K562 (cell line): ENCODE measurements around the gene BSDC1. TPM values are rescaled to one million over a fixed set of nuclear protein-coding genes. Genes with fewer than 3 reads are reported as not detected.

Source experiments
- ATF1 ChIP-seq, 2 experiments: fragments of 450-650 bp in 1 of 2; IDR thresholded peaks; 2 replicates each; pipeline ENCODE4 v1.6.1; 2016; ENCODE audit warnings: missing compliant biosample characterization in 1 of 2, missing genetic modification characterization in 1 of 2
- HNRNPLL ChIP-seq: fragments of 200-400 bp; formaldehyde crosslinking; IDR thresholded peaks from 2 replicates; pipeline ENCODE4 v1.6.1; 2017; ENCODE audit warnings: low read length, low read depth, mild to moderate bottlenecking; ENCODE audit not compliant: poor library complexity, severe bottlenecking
- LARP7 ChIP-seq: fragments of 450-650 bp; IDR thresholded peaks from 2 replicates; pipeline ENCODE4 v1.6.1; 2016
- RERE ChIP-seq: sonication (generic); formaldehyde crosslinking; IDR thresholded peaks from 2 replicates; pipeline ENCODE4 v1.8.0; 2023; ENCODE audit warnings: missing genetic modification reagents, mild to moderate bottlenecking, borderline replicate concordance
- RFX5 ChIP-seq: IDR thresholded peaks from 2 replicates; pipeline ENCODE4 v1.6.1; 2011; ENCODE audit warnings: low read depth, mild to moderate bottlenecking, improper control_type of control experiment, low read length
- TAF9B ChIP-seq: fragments of 450-650 bp; IDR thresholded peaks from 2 replicates; pipeline ENCODE4 v1.6.1; 2018; ENCODE audit warnings: mild to moderate bottlenecking; ENCODE audit not compliant: partially characterized antibody
- TFE3 ChIP-seq: fragments of 450-650 bp; formaldehyde crosslinking; IDR thresholded peaks from 2 replicates; pipeline ENCODE4 v1.4.0; 2020; ENCODE audit warnings: mild to moderate bottlenecking, mixed read lengths
- TRIM28 ChIP-seq: fragments of 450-650 bp; IDR thresholded peaks from 2 replicates; pipeline ENCODE4 v1.6.1; 2017
- VEZF1 ChIP-seq: fragments of 200-800 bp; sonication (Bioruptor generic); IDR thresholded peaks from 2 replicates; pipeline ENCODE4 v1.6.1; 2017; ENCODE audit warnings: missing genetic modification characterization, missing compliant biosample characterization
- ZBTB43 ChIP-seq: sonication (generic); formaldehyde crosslinking; IDR thresholded peaks from 2 replicates; pipeline ENCODE4 v1.8.0; 2023; ENCODE audit warnings: mild to moderate bottlenecking, missing genetic modification reagents
- ZKSCAN8 ChIP-seq: fragments of 200-800 bp; sonication (Bioruptor generic); IDR thresholded peaks from 2 replicates; pipeline ENCODE4 v1.6.1; 2016; ENCODE audit warnings: missing genetic modification characterization, missing compliant biosample characterization
- ZNF408 ChIP-seq: fragments of 250-450 bp; sonication (Bioruptor Pico); IDR thresholded peaks from 2 replicates; pipeline ENCODE4 v1.4.0; 2020; ENCODE audit warnings: low read depth, mild to moderate bottlenecking, moderate library complexity
- ZNF507 ChIP-seq: conservative IDR thresholded peaks from 2 replicates; pipeline ENCODE4 v1.6.1; 2017; ENCODE audit warnings: missing genetic modification characterization, missing compliant biosample characterization
- ZNF586 ChIP-seq: fragments of 450-650 bp; formaldehyde crosslinking; conservative IDR thresholded peaks from 2 replicates; pipeline ENCODE4 v1.4.0; 2020; ENCODE audit warnings: mild to moderate bottlenecking, moderate library complexity
- ZNF655 ChIP-seq: fragments of 250-450 bp; sonication (Bioruptor Pico); IDR thresholded peaks from 2 replicates; pipeline ENCODE4 v1.5.0; 2021
- ZNF778 ChIP-seq: fragments of 450-650 bp; formaldehyde crosslinking; IDR thresholded peaks from 2 replicates; pipeline ENCODE4 v1.4.0; 2020; ENCODE audit warnings: mild to moderate bottlenecking, moderate library complexity
- polyA plus RNA-seq, 8 experiments: library from polyadenylated mRNA; depleted of rRNA in 4 of 8; stranded (reverse) in 5 of 8; unstranded in 3 of 8; fragments of >200 nt; fragmentation: Nextera tagmentation in 2 of 8; fragmentation: Illumina TruSeq in 1 of 8; extraction: Ambion mirVana in 2 of 8; extraction: Trizol in 1 of 8; gene quantifications; 2 replicates each; pipeline versions ENCODE4 v1.2.1 to v1.2.3, GENCODE V29; 2011 to 2014; ENCODE audit warnings: inconsistent platforms in 1 of 8, missing spikeins in 1 of 8
- total RNA-seq, 7 experiments: library from RNA; depleted of rRNA in 6 of 7; stranded (reverse); fragments of >200 nt in 6 of 7; fragmentation: Illumina TruSeq in 2 of 7; extraction: Trizol in 2 of 7; gene quantifications; 2 replicates each; pipeline versions ENCODE4 v1.2.1 to v1.2.3, GENCODE V29; 2011 to 2021; ENCODE audit warnings: low replicate concordance in 1 of 7

BSDC1 gene
- total and polyA plus RNA-seq, 9 of the 15 experiments (the other 6 are each of a cell fraction or from before 2014, with no cell fraction given) = 10.2 to 96.8 (median 73.1) TPM

- TF ChIP-seq LARP7 (no peak; the same call in 1 of the 2 replicates), ZNF586 (CRISPR knock-in tag) (no peak), HNRNPLL (peak; percentile 96), ZNF507 (tag) (no peak), TFE3 (CRISPR knock-in tag) (no peak), VEZF1 (CRISPR knock-in tag) (peak; percentile 85), ZNF655 (CRISPR knock-in tag) (no peak), TAF9B (peak; percentile 93), ZBTB43 (CRISPR knock-in tag) (no peak; the same call in 1 of the 2 replicates), TRIM28 (peak; percentile 100), ATF1 (CRISPR knock-in tag; IDR thresholded peaks at IDR 0.05) (no peak; the same call in 1 of the 2 replicates), ATF1 (tag; IDR thresholded peaks at IDR 0.05) (peak; percentile 97), ZNF778 (CRISPR knock-in tag) (no peak), RERE (CRISPR knock-in tag) (no peak), ZKSCAN8 (CRISPR knock-in tag) (no peak), ZNF408 (CRISPR knock-in tag) (no peak), RFX5 (0 out of 2 replicates have a peak, but pooled peaks have one; percentile 16)
Observed at GRCh38 chr1:32394141-32394889, at the start of gene BSDC1 (continued).
